ENCODE data around the gene PPP1R7.

DNA sequence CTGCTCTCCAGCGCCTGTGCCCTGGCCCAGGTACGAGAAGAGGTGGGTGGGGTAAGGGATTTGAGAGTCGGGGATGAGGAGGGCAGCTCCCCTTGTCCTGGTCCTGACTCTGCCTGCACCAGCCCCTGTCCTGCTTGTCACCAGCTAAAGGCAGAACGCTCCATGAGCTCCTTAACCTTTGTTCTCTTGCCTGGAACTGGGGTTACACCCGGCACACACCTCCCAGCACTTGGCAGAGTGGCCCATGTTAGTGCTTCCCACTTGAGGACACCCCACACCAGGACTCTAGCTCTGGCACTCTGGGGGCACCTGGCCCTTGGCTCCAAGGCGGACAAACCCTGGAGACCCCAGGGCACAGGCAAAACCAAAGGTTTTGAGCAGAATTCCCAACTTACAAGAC, 57.4 kb downstream of the PPP1R7 start:
- no peak for TF ChIP-seq CTCF (IDR thresholded peaks at IDR 0.05 in 8 of 11, conservative IDR thresholded peaks at IDR 0.05 in 3 of 11)
- no peak for TF ChIP-seq POLR2A (IDR thresholded peaks at IDR 0.05)
- no peak for TF ChIP-seq POLR2AphosphoS5 (IDR thresholded peaks at IDR 0.05)
